ENCODE data around the gene CELA3B.
A peak's percentile ranks its signal among the peaks of the same experiment; 100 is the strongest.
"Not testable (repeated sequence)": the region's sequence is repeated elsewhere in the genome, so short reads cannot be mapped to it uniquely, and the experiment has no call there.

The CELA3B gene

GRCh38 chr1:21976703-21977239, at the start of gene CELA3B:
CELA3B (plus strand) TSS chr1:21977022; CDS start chr1:21977040, 18 bp downstream.
- DNase-seq: not testable (repeated sequence)

DNA sequence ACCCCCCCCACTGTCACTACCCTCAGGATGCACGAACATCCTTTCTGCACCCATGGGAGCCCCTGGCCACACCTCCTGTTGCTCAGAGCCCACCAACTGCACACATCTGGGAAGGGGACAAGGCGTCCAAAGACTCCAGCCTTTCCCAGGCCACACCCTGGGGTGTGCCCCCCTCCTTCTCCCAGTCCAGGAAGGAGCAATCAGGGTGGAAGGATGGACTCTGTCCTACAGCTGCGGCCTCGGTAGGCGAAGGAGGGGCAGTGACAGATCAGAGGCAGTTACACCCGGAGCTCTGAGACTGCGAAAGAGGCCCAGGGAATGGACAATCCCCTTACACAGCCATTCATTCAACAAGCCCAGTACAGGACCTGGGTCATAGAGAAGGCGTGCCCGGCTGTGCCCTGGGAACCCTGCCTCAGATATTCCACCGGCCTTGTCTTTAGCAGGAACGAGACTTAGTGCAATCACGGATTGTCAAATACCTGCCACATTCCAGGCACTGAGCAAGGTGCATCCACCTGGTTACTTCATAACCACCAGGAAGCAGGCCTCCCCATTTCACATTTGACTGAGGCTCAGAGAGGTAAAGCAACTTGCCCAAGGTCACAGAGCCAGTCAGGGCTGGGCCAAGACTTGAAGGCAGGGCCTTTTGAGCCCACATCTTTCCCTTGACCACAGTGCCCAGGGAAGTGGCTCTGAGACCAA, 49.1 kb upstream of the CELA3B start:
- no peak for DNase-seq

DNA sequence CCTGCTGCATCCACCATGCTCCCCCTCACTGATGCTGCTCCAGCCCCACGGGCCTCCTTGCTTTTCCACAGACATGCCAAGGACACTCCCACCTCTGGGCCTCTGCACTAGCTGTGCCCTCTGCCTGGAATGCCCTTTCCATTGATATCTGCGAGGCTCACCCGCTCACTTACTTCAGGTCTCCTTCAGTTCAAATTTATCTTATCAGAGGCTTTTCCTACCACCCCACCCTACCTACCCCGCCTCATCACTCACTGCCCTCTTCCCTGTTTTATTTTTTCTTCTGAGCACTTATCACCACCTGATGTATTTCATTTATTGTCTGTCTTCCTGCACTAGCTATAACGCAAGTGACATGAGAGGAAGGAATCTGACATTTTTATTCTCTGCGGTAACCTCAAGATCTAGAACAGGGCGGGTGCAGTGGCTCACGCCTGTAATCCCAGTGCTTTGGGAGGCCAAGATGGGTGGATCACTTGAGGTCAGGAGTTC, 46.7 kb upstream of the CELA3B start:
- no peak for DNase-seq

- no peak for DNase-seq
Measured at GRCh38 chr1:21930629-21931170, 46.1 kb upstream of the CELA3B start.

GRCh38 chr1:21931171-21932093, 45.4 kb upstream of the CELA3B start:
- no peak for DNase-seq

DNA sequence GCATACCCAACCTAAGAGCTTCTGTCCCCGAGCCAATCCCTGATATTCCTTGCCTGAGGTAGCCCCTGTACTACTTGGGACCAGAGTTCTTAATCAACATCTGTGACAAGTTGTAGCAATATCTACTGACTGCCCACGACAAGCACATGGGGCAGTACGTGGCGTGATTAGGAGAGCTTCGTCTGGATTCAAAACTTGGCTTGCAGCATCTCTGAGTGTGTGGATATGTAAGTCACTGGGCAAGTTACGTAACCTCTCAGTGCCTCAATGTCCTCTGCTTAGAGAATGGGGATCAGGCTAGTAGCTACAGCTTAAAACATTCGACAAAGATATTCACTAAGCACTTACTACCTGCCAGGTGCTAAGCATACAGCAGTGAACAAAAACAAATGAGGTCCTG, 44.7 kb upstream of the CELA3B start:
- no peak for DNase-seq

- no peak for DNase-seq
Measured at GRCh38 chr1:21933397-21934248, 43.2 kb upstream of the CELA3B start.

DNA sequence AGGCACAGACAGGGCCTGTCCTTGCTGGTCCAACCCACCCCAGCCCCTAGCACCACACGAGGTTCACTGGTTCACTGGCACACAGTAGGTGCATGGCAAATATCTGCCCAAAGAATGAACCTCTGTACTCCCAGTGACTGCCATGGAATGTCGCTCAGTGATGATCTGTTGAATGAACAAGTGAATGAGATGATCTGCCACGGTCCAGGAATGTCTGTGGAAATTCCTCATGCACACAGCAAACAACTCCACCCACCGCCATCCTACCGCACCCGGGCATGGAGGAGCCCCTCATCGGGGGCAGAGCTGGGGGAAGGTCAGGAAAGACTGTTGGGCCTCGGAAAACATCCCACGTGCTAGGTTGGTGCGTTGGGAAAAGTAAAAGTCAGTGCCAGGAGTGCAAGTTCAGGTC, 41.4 kb upstream of the CELA3B start:
- DNase-seq: no peak

- DNase-seq: no peak
Measured at GRCh38 chr1:21935891-21936365, 40.9 kb upstream of the CELA3B start.

GRCh38 chr1:21936366-21937031, 40.3 kb upstream of the CELA3B start:
- DNase-seq: peak in 1 of 2 experiments; percentile 17

GRCh38 chr1:21937034-21937371, 39.8 kb upstream of the CELA3B start, which contains the start of gene HSPG2:
HSPG2 (minus strand) TSS chr1:21937310; CDS start chr1:21937217, 93 bp downstream.
- no peak for DNase-seq

DNA sequence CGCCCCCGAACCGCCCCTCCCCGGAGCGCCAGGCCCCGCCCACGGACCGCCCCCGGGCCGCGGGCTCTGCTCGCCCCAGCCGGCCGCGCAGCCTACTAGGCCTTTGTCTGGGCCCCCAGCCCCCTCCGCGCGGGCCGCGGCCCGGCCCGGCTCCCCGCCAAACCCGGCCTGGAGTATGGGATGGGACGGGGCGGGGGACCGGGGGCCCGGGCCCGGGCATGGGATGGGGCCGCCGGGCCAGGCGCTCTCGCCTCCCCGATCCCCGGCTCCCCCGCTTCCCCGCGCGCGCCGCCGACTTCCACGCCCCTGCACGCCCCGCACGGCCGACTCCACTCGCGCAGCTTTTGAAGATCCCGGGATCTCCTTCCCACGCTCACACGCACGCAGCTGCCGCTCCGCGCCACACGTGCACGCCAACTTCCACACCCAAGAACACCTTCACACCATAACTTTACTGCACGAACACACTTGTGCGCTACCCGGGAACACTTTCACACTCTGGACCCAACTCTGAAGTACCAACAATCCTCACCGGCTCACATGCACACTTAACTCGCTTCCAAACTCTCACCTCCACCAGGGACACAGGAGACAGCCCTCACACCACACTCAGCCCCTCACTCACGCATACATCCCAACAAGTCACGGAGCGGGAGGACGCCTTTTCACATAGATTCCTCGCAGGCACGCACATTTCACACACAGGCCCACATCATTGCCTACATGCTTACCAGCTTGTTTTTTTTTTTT, 39.3 kb upstream of the CELA3B start:
- peak; percentile 50 to 75 for DNase-seq

DNA sequence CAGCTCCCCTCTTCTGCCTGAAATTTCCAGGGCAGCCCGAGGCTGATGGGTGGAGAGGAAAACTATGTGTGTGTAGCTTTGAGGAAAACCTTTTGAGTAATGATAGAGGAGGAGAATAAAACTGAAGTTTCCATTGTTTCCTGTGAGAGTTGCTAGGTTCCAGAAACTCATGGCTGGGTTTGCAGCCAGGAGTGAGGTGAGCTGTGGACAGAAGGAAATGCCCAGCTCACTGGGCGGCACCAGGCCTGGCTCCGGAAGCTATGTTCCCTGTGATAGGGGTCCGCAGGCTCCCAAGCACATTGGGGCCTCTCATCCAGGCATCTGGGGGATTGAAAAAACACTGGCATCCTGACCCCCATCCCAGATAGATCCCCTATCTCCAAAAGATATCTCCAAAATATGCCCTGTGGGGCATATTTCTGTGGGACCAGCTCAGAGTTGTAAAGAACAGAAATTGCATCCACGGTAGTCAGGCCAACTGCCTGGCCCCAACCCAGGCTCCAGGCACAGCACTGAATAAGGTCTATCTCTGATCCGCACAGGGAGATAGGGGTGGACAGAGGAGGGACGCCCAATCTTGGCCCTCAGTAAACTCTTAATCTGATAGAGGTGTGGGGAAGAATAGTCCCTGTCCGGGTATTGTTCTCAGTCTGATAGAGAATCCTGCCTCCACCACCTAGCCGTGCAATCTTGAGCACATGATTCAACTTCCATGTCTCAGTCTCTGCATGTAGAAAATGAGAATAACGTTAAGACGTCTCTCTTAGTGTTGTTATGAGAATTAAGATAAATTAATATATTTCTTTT, 37.9 kb upstream of the CELA3B start:
- no peak for DNase-seq

GRCh38 chr1:21939650-21940374, 37.0 kb upstream of the CELA3B start:
- no peak for DNase-seq

DNA sequence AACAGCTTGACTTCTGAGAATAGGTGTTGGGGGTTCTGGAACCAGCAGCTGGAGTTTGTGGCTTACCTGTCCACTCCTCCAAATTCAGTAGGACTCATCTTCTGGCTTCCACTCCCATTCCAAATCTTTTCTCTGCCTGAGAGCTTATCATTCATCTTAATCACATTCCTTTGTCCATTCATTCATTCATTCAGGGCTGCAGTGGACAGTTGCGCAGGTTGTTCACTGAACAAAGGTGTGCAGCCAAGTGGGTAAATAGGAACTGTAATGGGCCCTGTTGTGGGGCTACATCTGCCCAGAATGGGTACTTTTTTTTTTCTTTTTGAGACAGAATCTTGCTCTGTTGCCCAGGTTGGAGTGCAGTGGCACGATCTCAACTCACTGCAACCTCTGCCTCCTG, 36.3 kb upstream of the CELA3B start:
- DNase-seq: no peak

DNA sequence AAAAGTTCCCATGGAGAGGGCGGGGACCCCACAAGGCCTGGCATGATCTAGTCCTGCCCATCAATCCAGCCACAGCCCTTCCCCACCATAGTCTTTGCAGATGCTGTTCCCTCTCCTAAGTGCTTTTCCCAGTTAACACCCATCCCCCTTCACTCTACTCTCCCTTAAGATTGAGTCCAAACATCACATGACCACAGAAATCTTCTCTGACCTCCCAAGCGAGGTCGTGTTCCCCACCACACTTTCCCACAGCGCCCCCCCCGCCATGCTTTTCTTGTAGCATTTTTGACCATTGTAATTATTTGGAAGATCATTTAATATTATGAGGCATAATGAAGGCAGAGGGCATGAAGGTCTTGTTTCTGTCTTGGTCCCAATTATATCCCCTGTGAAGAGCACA, 35.5 kb upstream of the CELA3B start:
- no peak for DNase-seq

DNA sequence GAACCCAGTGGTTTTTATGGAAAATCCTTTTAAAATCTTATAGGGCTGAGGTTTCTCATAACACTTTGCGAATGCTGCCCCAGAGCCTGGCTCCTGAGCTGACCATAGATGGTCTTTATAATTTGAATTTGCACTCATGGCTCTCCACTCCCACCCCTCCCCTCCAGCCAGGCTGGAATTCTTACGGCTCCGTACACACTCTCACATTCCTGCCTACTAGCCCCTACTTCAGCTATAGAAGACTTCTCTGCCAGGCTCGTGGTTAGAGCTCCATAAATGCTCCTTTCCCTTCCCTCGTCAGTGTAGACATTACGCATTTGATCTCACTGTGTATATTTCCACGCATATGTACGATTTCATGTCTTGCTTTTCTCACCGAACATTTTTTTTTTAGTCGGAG, 34.4 kb upstream of the CELA3B start:
- no peak for DNase-seq

- not testable (repeated sequence) for DNase-seq
Measured at GRCh38 chr1:21942959-21943640, 33.7 kb upstream of the CELA3B start.

- no peak for DNase-seq
Measured at GRCh38 chr1:21944733-21945073, 32.1 kb upstream of the CELA3B start.

All from stimulated activated CD4-positive, alpha-beta T cell treated with anti-CD3 and anti-CD28 coated beads, Interleukin-4, amount 100 ng/mL, for 4 hours (primary cell).